ENCODE results near the gene C2.

DNA sequence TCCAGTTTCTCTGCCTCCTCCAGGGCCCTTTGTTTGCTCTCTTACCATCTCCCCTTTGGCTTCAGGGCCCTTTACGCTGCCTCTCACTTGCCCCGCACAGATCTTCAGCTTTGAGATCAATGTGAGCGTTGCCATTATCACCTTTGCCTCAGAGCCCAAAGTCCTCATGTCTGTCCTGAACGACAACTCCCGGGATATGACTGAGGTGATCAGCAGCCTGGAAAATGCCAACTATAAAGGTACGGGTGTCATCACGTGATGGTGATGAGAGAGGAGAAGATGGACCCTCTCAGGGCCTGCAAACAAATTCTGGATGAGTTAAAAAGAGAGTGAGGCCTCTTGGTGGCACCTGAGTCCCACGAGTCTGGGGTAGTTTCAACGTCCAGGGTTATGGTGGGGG is 8.3 kb downstream of the C2 start:
- TF ChIP-seq, protein P1, sequence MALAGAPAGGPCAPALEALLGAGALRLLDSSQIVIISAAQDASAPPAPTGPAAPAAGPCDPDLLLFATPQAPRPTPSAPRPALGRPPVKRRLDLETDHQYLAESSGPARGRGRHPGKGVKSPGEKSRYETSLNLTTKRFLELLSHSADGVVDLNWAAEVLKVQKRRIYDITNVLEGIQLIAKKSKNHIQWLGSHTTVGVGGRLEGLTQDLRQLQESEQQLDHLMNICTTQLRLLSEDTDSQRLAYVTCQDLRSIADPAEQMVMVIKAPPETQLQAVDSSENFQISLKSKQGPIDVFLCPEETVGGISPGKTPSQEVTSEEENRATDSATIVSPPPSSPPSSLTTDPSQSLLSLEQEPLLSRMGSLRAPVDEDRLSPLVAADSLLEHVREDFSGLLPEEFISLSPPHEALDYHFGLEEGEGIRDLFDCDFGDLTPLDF (CRISPR knock-in tag; IDR thresholded peaks at IDR 0.05), result no peak
- TF ChIP-seq ATF1 (CRISPR knock-in tag; IDR thresholded peaks at IDR 0.05) (no peak), KAT7 (CRISPR knock-in tag; IDR thresholded peaks at IDR 0.05; ENCODE audit: borderline replicate concordance) (no peak), ZNF121 (CRISPR knock-in tag; IDR thresholded peaks at IDR 0.05) (no peak), FOXK1 (CRISPR knock-in tag; IDR thresholded peaks at IDR 0.05) (no peak)
- TF ChIP-seq, protein P2, sequence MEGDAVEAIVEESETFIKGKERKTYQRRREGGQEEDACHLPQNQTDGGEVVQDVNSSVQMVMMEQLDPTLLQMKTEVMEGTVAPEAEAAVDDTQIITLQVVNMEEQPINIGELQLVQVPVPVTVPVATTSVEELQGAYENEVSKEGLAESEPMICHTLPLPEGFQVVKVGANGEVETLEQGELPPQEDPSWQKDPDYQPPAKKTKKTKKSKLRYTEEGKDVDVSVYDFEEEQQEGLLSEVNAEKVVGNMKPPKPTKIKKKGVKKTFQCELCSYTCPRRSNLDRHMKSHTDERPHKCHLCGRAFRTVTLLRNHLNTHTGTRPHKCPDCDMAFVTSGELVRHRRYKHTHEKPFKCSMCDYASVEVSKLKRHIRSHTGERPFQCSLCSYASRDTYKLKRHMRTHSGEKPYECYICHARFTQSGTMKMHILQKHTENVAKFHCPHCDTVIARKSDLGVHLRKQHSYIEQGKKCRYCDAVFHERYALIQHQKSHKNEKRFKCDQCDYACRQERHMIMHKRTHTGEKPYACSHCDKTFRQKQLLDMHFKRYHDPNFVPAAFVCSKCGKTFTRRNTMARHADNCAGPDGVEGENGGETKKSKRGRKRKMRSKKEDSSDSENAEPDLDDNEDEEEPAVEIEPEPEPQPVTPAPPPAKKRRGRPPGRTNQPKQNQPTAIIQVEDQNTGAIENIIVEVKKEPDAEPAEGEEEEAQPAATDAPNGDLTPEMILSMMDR (IDR thresholded peaks at IDR 0.05), result no peak
- TF ChIP-seq, protein P3, sequence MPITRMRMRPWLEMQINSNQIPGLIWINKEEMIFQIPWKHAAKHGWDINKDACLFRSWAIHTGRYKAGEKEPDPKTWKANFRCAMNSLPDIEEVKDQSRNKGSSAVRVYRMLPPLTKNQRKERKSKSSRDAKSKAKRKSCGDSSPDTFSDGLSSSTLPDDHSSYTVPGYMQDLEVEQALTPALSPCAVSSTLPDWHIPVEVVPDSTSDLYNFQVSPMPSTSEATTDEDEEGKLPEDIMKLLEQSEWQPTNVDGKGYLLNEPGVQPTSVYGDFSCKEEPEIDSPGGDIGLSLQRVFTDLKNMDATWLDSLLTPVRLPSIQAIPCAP (CRISPR knock-in tag; IDR thresholded peaks at IDR 0.05), result no peak
- TF ChIP-seq, protein P4, sequence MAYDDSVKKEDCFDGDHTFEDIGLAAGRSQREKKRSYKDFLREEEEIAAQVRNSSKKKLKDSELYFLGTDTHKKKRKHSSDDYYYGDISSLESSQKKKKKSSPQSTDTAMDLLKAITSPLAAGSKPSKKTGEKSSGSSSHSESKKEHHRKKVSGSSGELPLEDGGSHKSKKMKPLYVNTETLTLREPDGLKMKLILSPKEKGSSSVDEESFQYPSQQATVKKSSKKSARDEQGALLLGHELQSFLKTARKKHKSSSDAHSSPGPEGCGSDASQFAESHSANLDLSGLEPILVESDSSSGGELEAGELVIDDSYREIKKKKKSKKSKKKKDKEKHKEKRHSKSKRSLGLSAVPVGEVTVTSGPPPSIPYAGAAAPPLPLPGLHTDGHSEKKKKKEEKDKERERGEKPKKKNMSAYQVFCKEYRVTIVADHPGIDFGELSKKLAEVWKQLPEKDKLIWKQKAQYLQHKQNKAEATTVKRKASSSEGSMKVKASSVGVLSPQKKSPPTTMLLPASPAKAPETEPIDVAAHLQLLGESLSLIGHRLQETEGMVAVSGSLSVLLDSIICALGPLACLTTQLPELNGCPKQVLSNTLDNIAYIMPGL (CRISPR knock-in tag; IDR thresholded peaks at IDR 0.05), result no peak
- TF ChIP-seq, protein P5, sequence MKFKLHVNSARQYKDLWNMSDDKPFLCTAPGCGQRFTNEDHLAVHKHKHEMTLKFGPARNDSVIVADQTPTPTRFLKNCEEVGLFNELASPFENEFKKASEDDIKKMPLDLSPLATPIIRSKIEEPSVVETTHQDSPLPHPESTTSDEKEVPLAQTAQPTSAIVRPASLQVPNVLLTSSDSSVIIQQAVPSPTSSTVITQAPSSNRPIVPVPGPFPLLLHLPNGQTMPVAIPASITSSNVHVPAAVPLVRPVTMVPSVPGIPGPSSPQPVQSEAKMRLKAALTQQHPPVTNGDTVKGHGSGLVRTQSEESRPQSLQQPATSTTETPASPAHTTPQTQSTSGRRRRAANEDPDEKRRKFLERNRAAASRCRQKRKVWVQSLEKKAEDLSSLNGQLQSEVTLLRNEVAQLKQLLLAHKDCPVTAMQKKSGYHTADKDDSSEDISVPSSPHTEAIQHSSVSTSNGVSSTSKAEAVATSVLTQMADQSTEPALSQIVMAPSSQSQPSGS (CRISPR knock-in tag; IDR thresholded peaks at IDR 0.05; ENCODE audit: borderline replicate concordance, low read depth), result no peak
- TF ChIP-seq, protein P6, sequence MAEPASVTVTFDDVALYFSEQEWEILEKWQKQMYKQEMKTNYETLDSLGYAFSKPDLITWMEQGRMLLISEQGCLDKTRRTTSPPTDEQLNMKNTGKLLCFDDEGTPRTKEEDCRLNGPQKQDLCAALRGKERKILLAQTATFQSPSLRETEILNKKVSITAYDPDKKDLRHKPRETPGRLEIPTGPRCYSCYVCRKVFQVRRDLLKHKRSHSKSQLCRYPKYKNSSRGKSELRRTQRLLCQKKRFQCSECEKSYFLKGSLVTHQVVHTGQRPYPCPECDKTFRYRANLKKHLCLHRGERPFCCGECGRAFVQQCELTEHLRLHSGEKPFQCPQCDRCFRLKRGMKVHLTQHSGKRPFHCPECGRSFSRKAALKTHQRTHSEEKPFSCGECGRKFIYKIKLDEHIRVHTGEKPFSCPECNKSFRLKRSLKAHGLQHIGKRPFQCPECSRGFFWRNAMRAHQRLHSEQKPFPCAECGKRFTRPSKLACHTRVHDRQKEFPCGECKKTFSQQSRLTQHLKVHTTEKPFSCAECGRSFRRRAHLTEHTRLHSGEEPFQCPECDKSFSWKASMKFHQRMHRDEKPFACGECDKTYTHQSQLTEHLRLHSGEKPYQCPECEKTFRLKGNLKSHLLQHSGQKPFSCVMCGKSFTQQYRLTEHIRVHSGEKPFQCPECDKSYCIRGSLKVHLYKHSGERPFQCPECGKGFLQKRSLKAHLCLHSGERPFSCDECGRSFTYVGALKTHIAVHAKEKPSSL (CRISPR knock-in tag; conservative IDR thresholded peaks at IDR 0.05), result no peak
